Mammary epithelial cell (primary cell): ENCODE measurements around the gene SLC27A6.

ENCODE experiments used
- CTCF ChIP-seq, 2 donors: IDR thresholded peaks in 1 of 2; conservative IDR thresholded peaks in 1 of 2; 2 replicates each; pipeline ENCODE4 v1.5.1; 2011 to 2012; ENCODE audit warnings: inconsistent platforms in 2 of 2, low read length in 2 of 2, mild to moderate bottlenecking in 2 of 2, control low read depth in 1 of 2, low read depth in 1 of 2; ENCODE audit not compliant: insufficient read depth in 1 of 2; ENCODE audit errors: extremely low read depth in 1 of 2
- EZH2 ChIP-seq: IDR thresholded peaks from 2 replicates; pipeline ENCODE4 v1.6.1; 2012; ENCODE audit warnings: low read length, inconsistent platforms, borderline replicate concordance

- TF ChIP-seq EZH2 (no peak), CTCF (conservative IDR thresholded peaks at IDR 0.05 in 1 of 2, IDR thresholded peaks at IDR 0.05 in 1 of 2; ENCODE audit: extremely low read depth in 1 of 2, insufficient read depth in 1 of 2, low read depth in 1 of 2, low read length in 2 of 2) (no peak)
These were observed 98.3 kb downstream of the SLC27A6 start for GRCh38 chr5:129063483-129064113.
